ENCODE data around the gene MLLT1.

Gene MLLT1

DNA sequence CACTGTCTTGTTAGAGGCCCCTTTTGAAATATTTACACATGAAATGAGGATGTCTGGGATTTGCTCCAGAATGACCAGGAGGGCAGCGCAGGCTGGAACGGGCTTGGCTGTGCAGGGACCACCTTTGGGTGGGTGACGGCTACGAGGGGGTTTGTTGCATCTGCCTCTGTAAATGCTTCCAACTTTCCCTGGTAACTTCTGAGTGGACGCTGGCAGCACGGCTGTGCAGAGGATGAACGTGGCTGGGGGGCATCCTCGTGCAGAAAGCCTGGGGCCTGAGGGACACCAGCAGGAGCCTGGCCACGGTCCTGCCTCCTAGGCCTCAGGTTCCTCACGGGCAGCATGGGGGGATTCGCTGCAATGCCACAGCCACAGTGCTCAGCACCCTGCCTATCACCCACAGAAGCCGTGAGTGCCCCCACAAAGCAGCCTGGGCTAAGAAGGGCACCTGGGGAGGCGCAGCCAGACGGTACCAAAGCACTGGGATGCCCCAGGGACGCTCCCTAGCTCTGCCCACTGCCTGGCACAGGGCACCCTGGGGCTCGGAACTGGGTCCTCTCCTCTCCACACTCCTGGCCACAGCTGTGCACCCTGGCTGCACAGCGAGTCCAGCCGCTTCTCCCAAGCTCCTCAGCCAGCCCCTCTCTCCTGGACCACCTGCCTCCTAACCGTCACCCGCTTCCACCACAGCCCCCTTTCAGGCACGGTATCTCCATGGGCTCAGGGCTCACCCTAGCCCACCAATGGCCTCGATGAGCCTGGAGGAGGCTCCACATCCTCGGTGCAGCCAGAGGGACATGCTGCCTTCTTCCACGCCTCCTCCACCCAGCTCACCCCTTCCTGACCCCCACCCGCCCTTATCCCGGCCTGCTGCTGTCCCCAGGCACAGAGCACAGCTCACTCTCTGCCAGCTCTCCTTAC lies 44.5 kb downstream of the MLLT1 start:
- DNase-seq (ENCODE audit: low read depth), result no peak

DNA sequence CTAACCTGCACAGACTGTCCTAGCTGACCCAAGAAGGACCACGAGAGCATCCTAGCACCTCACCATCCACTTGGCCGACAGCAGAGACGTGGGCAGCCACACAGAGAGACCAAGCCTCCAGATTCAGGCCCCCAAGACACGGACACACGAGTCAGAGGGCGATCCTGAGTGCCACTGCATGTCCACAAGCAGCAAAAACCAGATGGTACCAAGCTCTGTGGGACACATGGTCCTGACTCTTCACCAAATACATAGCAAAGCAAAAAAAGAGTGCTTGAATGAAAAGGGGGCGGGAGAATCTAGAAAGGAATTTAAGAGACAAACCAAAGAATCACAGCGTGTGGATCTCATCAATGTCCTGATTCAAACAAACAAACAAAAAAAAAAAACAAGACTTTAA lies 45.2 kb downstream of the MLLT1 start:
- no peak for DNase-seq (ENCODE audit: low read depth)

DNA sequence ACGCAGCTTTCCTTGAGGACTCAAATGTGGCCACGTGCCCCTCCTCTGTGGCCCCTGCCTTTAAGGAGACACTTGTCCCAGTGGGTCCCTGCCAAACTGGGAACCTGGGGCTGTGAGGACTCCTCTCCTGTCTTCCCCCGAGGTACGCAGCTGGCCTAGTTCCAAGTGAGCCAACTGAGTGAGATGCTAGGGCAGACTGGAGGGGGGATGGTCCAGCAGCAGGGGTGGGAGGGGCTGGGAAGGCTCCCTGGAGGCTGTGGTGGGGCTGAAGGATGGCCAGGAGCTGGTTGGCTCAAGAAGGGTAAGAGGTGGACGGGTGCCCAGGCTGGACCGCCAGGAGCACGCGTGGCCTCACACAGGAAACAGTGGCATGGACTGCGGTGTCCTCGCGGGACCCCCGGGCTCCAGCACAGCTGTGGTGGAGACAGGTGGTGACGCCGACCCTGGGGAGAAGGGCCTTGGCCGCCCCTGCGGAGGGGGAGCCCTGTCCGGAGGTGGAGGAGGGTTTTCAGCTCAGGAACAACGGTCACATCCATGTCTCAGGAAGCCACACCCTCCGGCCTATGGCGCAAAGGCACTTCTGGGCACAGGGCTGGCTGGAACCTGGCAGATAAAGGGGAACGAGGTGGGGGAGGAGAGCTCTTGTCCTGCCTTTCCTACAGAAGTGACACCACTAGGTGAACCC lies 45.8 kb downstream of the MLLT1 start:
- DNase-seq (ENCODE audit: low read depth), result no peak

DNA sequence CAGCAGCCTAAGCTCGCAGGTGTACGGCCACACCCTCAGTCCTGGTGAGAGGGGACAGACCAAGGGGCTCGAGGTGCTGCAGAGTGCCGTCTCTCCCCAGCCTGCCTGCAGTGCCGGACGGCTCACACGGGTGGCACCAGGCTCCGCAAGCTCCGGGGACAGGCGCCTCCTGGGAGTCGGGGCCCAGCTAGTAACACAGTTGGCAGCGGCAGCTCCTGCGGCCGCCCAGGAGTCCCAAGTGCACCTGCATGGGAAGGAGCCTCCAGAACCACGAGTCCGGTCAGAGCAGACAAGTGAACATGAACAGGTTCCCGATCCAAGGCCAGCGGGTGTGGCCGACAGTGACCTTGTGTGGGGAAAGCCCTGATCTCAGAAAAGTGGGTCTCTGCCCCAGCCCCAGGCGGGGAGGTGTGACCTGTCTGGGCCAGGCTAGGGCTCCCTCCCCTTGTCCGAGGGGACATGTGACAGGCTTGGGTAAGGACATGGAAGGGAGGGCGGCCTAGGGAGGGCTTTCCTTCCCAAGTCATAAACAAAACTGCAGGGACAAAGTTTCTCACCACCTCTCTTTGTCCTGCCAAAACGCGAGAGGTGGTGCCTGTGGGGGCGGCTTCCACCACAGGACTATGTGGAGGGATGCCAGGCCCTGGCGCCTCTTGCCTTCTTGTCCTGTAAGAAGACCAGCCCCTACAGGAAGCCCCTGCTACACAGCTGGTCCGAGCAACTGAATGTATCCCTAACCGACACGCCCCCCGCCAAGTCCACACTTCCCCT lies 46.5 kb downstream of the MLLT1 start:
- no peak for DNase-seq (ENCODE audit: low read depth)

DNA sequence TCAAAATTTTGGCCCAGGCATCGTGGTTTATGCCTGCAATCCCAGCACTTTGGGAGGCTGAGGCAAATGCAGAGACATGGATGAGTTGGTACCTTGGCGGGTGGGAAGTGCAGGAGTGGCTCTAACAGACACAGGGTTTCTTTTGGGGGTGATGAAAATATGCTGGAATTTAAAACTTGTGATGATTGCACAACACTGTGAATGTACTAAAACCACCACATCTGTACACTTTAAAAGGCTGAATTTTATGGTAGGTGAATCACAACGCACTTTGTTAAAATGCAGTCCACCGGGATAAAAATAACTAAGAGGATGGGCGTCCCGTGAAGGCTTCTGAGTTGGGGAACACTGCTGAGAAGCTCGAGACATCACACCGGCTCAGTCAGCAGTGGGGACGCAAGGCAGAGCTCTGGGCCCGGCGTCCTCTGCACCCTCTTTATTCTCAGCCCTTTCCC lies 47.1 kb downstream of the MLLT1 start:
- no peak for DNase-seq (ENCODE audit: low read depth)

DNA sequence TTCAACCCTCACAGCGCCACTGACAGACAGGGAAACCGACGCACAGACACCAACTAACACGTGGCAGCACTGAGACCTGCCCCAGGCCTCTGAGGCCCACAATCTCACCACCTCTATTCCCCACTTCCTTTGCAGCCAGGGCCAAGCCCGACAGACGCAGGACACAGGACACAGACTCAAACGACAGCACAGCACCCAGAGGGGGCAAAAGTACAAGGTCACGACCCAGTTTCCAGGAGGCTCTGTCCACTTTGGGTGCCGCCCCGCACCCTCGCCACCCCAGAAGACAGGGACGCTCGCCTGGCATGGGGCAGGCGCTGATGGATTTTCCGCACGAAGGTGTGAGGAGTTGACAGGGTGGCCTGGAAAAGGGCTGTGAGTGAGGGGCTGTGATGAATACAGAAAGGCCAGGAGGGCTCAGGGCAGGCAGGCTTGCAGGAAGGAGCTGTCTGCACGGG lies 48.8 kb downstream of the MLLT1 start:
- no peak for DNase-seq (ENCODE audit: low read depth)

DNA sequence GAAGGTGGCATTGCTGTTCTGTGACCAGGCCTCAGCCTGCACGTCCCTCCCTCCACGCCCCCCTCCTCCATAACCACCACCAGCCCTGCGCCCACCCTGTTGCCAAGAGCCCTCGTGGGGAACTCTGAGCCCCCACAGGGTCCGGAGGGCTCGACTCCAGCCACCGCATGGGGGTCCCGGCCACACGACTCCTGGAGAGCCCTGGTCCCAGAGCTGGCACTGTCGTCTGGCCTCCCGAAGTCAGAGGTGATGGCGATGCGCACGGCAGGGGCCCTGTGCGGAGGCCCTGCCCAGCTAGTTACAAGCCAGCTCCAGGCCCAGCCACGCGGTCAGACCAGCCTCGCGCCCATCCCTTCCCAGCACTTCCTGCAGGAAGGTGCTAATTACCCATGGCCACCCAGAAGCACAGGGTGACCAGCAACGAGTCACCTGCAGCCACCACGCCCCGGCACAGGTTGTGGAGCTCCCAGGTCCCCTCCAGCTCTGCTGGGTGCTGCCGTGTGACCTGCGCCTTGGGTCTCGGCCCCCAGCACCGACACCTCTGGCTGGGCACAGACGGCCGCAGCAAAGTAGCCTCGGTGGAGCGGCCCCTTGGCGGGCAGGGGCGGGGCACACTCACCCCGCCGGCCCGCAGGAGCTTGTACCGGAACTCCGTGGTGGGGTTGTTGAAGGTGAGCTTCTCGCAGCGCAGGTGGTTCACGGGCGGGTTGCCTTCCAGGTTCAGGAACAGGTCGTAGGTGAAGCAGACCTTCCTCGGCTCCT lies 49.6 kb downstream of the MLLT1 start:
- no peak for DNase-seq (ENCODE audit: low read depth)

DNA sequence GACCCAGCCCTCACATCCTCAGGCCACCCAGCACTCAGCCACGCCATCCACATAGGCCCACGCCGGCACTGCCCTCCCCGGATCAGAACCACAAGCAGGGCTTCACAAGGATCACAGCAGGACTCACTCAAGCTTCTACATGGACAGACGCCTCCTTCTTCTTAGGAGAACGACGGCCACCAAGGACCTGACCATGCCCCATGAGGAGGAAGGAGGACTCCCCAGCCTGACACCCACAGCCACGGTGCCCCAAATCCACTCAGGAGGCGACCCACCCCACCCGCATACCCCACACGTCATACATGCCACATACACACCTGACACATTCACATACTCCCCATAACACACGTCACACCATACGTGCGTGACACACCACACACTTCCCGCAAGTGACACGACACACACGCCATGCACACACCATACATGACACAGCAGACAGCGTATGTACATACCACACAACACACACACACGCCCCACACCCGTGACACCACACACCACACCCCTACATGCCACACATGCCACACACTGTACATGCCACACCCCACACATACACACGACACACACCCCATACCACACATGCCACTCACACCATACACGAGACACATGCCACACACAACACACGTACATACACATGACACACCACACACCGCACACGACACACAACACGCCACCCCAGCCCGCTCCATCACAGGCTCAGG lies 50.4 kb downstream of the MLLT1 start:
- no peak for DNase-seq (ENCODE audit: low read depth)

DNA sequence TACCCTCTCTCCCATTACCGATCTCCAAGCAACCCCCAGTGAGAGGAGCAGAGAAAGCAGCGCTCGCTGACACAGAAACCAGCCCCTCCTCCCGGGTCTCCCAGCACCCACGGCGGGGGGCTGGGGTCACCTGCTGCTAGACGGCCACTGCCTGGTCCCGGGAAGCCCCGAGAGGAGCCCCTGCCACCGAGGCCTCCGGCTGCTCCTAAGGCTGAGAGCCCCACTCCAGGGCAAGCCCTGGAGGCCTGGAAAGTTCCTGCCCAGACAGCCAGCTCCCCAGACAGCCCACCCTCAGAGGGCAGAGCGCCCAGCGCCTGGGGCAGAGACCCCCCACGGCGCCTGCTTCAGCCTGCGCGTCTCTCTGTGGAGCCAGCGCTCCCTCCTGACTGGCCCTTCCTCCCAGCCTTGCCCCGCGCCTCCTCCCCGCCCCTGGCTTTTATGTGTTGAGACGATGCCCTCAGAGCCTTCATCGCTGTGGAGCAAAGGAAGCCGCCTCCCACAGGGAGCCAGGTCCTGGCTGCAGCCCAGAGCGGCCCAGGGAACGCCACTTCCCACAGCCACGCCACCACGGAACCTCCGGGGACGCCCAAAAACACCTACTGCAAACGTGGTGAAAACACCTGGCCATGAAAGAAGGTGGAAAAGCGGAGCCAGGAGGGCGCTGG lies 51.1 kb downstream of the MLLT1 start:
- no peak for DNase-seq (ENCODE audit: low read depth)

DNA sequence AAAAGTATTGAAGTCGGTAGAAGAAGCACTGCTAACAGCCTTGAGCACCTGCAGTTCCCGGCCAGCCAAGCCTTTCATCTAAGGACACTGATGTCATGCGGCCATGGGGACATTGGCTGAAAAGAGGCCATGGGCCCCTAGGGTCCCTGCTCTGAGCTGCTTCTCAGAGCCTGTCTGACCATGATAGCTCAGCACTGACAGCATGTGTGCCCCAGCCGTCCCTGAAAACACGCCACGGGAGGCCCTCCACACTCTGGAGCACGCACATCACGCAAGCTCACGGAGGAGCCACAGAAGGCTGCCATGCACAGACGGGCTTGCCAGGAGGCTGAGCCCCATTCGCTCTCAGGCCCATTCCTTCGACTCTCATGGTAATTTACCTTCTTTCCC lies 51.8 kb downstream of the MLLT1 start:
- no peak for DNase-seq (ENCODE audit: low read depth)

DNA sequence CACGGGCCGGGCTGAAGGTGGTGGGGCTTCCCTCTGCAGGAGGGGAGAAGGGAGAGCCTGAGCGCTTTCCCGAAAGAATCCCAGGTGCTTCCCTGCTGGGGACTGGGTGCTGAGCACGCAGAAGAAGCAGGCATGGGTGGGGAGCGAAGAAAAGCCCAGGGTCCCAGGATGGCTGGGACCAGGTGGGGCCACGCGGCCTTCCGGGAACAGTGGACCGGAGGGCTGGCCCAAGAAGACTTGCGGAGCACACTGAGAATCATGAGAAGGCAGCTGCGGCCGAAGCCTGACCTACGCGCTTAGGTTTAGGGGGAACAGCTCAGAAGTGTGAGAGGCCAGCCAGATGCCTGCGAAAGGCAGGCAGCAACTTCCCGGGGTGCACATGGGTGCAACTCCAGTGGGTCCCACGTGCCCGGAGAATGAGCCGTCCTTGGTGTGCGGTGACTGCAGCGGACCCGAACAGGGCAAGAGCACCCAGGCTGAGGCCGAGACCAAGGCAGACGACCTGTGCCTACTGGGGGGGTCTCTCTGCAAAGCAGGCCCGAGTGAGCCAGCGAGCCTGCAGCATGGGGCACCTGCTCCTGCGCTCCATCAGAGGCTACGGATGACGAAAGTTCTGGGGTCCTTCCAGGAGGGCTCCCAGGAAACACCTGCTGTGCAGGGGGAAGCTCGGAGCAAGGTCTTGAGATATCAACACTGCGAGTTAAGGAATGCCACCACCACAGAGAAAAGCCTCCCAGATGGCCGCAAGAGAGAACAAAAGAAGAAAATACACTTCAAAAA lies 52.4 kb downstream of the MLLT1 start:
- no peak for DNase-seq (ENCODE audit: low read depth)

DNA sequence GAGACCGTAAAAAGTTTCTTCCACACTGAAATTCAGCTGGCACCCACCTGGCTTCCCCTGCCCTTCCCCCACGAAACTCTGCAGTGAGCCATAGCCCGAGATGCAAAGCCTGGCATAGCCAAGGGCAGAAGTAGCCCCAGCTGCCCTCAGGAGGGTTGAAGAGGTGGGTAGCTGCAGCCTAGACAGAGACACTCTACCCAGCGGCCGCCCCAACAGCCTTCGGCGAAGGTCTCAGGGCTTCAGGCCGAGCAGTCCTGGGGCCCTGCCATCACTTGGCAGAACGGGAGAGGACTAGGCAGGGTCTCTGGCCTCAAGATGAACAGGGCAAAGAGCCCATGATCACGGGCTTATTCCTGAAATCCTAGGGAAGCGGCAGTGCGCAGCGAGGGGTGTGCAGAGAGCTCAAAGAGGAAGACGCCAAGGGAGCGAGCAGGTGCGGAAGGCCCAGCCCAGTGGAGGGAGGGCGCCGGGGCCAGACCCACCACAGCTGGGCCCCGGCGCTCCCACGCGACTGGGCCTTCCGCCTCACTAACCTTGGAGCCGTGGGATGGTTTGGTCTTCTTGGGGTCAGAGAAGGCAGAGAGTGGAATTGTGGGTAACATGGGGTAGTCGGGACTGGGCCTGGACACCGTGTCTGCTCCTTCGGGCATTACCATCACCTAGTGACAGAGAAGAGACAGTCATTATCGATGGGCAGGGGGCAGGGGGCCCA lies 53.2 kb downstream of the MLLT1 start:
- no peak for DNase-seq (ENCODE audit: low read depth)

DNA sequence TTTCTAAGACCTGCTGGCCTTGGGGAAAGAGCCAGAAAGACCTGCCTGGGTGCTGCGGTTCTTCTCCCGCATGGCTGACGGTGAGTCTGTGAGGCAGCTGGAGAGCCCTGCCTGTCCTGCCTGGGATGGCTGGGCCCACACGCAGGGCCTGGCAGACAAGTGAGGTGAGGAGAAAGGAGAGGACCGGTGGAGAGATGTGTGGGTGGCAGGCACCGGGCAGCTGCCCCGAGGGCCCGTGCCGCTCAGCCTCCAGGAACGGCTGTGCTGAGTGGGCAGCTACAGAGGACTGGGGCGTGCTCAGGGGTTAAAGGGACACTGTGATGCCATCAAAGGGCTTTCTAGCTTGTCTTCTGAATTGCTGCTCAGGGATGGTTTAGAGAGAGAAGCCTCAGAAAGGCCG lies 53.8 kb downstream of the MLLT1 start:
- no peak for DNase-seq (ENCODE audit: low read depth)

DNA sequence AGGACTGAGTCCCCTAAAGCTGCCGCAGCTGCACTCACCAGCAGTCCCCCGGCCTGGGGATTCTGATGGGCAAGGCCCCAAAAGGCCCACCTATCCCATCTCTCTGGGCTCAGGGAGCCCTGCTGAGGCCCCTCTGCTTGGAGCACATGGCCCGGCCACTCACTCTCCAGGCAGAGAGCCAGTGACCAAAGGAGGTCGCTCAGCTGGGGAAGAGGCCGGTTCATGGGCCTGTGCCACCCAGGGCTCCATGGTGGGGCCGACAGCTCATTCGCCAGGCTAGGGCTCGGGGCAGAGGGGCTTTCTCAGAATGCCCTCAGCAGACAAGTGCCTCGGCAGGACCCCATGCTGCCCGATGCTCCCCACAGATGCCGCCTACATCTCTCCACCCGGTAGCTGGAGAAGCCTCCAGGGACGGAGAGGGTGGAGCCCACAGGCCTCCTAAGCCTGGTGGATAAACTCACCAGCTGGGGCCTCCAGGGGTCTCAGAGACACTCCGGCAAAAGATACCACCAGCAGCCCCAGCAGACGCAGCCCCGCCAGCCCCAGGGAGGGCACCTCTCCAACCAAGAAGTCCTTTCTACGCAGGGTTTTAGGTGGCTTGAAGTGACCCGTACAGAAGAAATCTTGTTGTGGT lies 54.4 kb downstream of the MLLT1 start:
- no peak for DNase-seq (ENCODE audit: low read depth)

DNA sequence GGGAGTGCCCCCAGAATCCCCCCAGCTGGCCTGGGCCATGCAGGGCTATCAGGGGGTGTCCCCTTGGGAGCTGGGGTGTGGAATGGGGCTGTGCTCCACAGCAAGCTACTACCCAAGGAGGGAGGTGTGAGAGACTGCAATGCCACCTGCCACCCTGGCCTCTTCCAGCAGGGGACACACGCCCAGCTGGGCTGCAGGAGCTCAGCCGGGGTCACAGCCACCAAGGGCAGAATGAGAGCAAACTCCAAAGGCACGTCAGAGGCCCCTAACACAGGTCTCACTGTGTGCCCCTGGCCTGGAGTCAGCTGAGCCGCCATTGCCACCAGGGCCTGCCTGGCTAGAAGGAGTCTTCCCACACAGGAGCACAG lies 55.5 kb downstream of the MLLT1 start:
- no peak for DNase-seq (ENCODE audit: low read depth)

DNA sequence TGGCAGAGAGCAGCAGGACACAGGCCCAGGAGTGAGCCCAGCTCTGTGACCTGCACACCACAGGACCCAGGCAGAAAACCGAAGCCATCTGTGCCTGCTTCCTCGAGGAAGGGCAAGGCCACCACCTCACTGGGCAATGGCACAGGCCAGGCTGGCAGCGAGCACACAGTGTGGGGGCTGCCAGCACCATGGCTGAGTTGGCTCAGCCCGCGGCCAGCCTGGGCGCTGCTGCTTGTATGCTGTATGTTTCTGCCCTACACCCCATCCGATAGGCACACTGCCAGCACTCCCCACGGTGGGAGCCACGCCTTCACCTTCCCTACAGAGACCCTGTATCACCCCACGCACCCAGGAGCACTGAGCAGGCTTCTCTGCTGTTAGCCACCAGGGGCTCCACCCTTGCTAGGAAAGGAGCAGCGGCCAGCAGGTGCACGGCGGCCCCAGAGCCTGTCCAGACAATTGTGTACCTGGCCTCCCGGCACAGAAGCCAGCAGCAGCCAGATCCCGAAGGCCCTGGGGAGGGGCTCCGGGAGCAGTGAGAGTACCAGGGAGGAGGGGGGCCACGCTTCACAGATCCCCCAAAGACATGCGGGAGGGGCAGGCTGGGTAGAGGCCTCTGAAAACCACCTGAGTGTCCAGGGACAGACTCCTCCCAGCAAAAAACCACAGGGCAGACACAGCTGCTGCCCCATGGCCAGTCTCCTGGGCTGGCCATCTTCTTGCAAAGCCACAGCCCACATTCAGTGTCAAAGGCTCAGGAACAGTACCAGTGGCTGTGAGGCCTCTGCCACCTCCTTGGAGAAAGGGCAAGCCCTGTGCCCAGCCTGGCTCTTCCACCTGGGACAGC lies 56.1 kb downstream of the MLLT1 start:
- no peak for DNase-seq (ENCODE audit: low read depth)

DNA sequence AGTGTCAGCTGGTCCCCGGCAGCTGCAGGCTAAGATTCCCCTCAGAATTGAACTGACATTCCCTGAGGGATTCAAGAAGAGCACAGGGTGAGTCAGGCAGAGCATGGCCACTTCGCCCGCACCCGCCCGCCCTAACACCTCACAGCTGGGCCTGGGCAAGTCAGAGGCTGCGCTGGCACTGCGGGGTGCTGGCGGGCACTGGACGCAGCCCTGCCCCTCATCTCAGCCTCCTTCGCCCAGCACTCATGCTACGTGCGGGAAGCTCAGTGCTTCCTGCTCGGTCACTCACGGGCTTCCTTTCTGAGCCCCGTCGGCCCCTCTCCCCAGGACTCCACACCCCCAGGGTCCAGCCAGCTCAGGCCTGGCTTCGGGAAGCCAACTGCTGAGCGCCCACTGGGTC lies 56.9 kb downstream of the MLLT1 start:
- no peak for DNase-seq (ENCODE audit: low read depth)

Data from activated T-cell treated with anti-CD3 and anti-CD28 coated beads for 48 hours (primary cell).